Measurements from ENCODE around the gene CDC26. TPM values are rescaled to one million over a fixed set of nuclear protein-coding genes. Genes with fewer than 3 reads are reported as not detected.

Gene CDC26
- 10 to 100 TPM; 51.1 to 56.5 TPM for total RNA-seq
- polyA plus RNA-seq, result 171 TPM

- peaks cover 27 to 40% (median 37%) of the 10 kb centered on the region in 3 donors for H3K4me1 Mint-ChIP-seq
- POLR2A ChIA-PET, result interaction anchor here (0.5 to 1.7 kb wide), 5 partner anchors 22 to 1655 kb away, joined by 3 to 15 read pairs (median 5); partner anchors contain the start of genes C9orf43, FKBP15, POLE3 and SLC31A1
- H3K27me3 Mint-ChIP-seq, result no peaks in the 10 kb centered on the region
- Histone ChIP-seq H3K9me3 (ENCODE audit: low read length) (no peaks in the 10 kb centered on the region), H3K27ac (ENCODE audit: low read depth, low read length) (peak within 1 kb of the TSS; percentile 95), H3K4me3 (ENCODE audit: low read length) (peak within 1 kb of the TSS; percentile 92), H3K27me3 (ENCODE audit: insufficient read depth, low read length, poor library complexity, severe bottlenecking) (no peaks in the 10 kb centered on the region), H3K36me3 (ENCODE audit: insufficient read depth, low read length) (peaks cover 46% of the 10 kb centered on the region), H3K4me1 (ENCODE audit: insufficient read depth, low read length) (peaks cover 23% of the 10 kb centered on the region)
- H3K27ac Mint-ChIP-seq, result no peak within 1 kb of the TSS
- peak; percentile 93 to 97 (median 93) for DNase-seq
- peaks cover 7 to 58% (median 18%) of the 10 kb centered on the region in 3 donors for H3K36me3 Mint-ChIP-seq
- no peak within 1 kb of the TSS for H3K4me3 Mint-ChIP-seq
- no peaks in the 10 kb centered on the region for H3K9me3 Mint-ChIP-seq
- CTCF ChIA-PET, result interaction anchor here (0.6 to 5.1 kb wide), 24 partner anchors 9 to 381 kb away, joined by 3 to 67 read pairs (median 4); partner anchors contain the start of genes ALAD, C9orf43, FKBP15 and HDHD3
These were observed at the start of gene CDC26, which contains the start of gene PRPF4 for GRCh38 chr9:113275157-113276131. Gene CDC26 (minus strand): TSS chr9:113275572. CDS start chr9:113272507, 3,065 bp downstream. Gene PRPF4 (plus strand): TSS chr9:113275658. CDS start chr9:113275744, 86 bp downstream.

GRCh38 chr9:113322671-113323070, 47.3 kb upstream of the CDC26 start:
- H3K9me3 ChIP-seq (ENCODE audit: low read length), result no peaks in the 10 kb centered on the region
- H3K27ac ChIP-seq (ENCODE audit: low read depth, low read length), result no peak overlapping the region
- ChIA-PET CTCF (no interaction called here), POLR2A (no interaction called here)
- DNase-seq, result no peak
- H3K4me1 ChIP-seq (ENCODE audit: insufficient read depth, low read length), result no peaks in the 10 kb centered on the region
- Mint-ChIP-seq H3K4me1 (no peaks in the 10 kb centered on the region), H3K36me3 (no peaks in the 10 kb centered on the region), H3K27ac (no peak overlapping the region), H3K9me3 (no peaks in the 10 kb centered on the region), H3K4me3 (no peak overlapping the region), H3K27me3 (peaks cover 2 to 3% of the 10 kb centered on the region in 2 donors)
- no peak overlapping the region for H3K4me3 ChIP-seq (ENCODE audit: low read length)
- H3K36me3 ChIP-seq (ENCODE audit: insufficient read depth, low read length), result no peaks in the 10 kb centered on the region
- H3K27me3 ChIP-seq (ENCODE audit: insufficient read depth, low read length, poor library complexity, severe bottlenecking), result no peaks in the 10 kb centered on the region

GRCh38 chr9:113320051-113320450, 44.7 kb upstream of the CDC26 start:
- Histone ChIP-seq H3K4me3 (ENCODE audit: low read length) (no peak overlapping the region), H3K36me3 (ENCODE audit: insufficient read depth, low read length) (no peaks in the 10 kb centered on the region), H3K27me3 (ENCODE audit: insufficient read depth, low read length, poor library complexity, severe bottlenecking) (no peaks in the 10 kb centered on the region), H3K4me1 (ENCODE audit: insufficient read depth, low read length) (no peaks in the 10 kb centered on the region), H3K9me3 (ENCODE audit: low read length) (no peaks in the 10 kb centered on the region), H3K27ac (ENCODE audit: low read depth, low read length) (no peak overlapping the region)
- no peak overlapping the region for H3K27ac Mint-ChIP-seq
- H3K4me1 Mint-ChIP-seq, result no peaks in the 10 kb centered on the region
- no peaks in the 10 kb centered on the region for H3K36me3 Mint-ChIP-seq
- H3K4me3 Mint-ChIP-seq, result no peak overlapping the region
- POLR2A ChIA-PET, result interaction anchor here (1.1 kb wide), 1 partner anchor 9 kb away, joined by 3 read pairs; no protein-coding TSS in a partner anchor
- CTCF ChIA-PET, result no interaction called here
- DNase-seq, result no peak
- H3K27me3 Mint-ChIP-seq, result peaks cover 2 to 11% of the 10 kb centered on the region in 2 donors
- H3K9me3 Mint-ChIP-seq, result no peaks in the 10 kb centered on the region

- Mint-ChIP-seq H3K9me3 (no peaks in the 10 kb centered on the region), H3K4me1 (no peaks in the 10 kb centered on the region), H3K27ac (peak overlapping the region in 1 of 8 donors; percentile 5), H3K4me3 (no peak overlapping the region), H3K27me3 (peaks cover 2 to 11% of the 10 kb centered on the region in 2 donors), H3K36me3 (no peaks in the 10 kb centered on the region)
- Histone ChIP-seq H3K4me3 (ENCODE audit: low read length) (no peak overlapping the region), H3K9me3 (ENCODE audit: low read length) (no peaks in the 10 kb centered on the region), H3K4me1 (ENCODE audit: insufficient read depth, low read length) (no peaks in the 10 kb centered on the region), H3K36me3 (ENCODE audit: insufficient read depth, low read length) (no peaks in the 10 kb centered on the region), H3K27ac (ENCODE audit: low read depth, low read length) (no peak overlapping the region), H3K27me3 (ENCODE audit: insufficient read depth, low read length, poor library complexity, severe bottlenecking) (no peaks in the 10 kb centered on the region)
- CTCF ChIA-PET, result interaction anchor here (1.3 to 1.6 kb wide), 2 partner anchors 8 to 9 kb away, joined by 3 read pairs; no protein-coding TSS in a partner anchor
- POLR2A ChIA-PET, result interaction anchor here (0.6 to 1.1 kb wide), 2 partner anchors 10 to 336 kb away, joined by 3 read pairs; no protein-coding TSS in a partner anchor
- no peak for DNase-seq
These were observed 43.7 kb upstream of the CDC26 start for GRCh38 chr9:113319054-113319453.

- H3K27me3 Mint-ChIP-seq, result peaks cover 4 to 11% of the 10 kb centered on the region in 2 donors
- DNase-seq, result no peak
- no peaks in the 10 kb centered on the region for H3K4me1 Mint-ChIP-seq
- H3K27ac Mint-ChIP-seq, result no peak overlapping the region
- no peaks in the 10 kb centered on the region for H3K36me3 ChIP-seq (ENCODE audit: insufficient read depth, low read length)
- POLR2A ChIA-PET, result no interaction called here
- H3K4me1 ChIP-seq (ENCODE audit: insufficient read depth, low read length), result no peaks in the 10 kb centered on the region
- no peak overlapping the region for H3K27ac ChIP-seq (ENCODE audit: low read depth, low read length)
- CTCF ChIA-PET, result interaction anchor here (1.6 kb wide), 1 partner anchor 9 kb away, joined by 3 read pairs; no protein-coding TSS in a partner anchor
- H3K9me3 ChIP-seq (ENCODE audit: low read length), result no peaks in the 10 kb centered on the region
- no peak overlapping the region for H3K4me3 ChIP-seq (ENCODE audit: low read length)
- H3K27me3 ChIP-seq (ENCODE audit: insufficient read depth, low read length, poor library complexity, severe bottlenecking), result no peaks in the 10 kb centered on the region
- no peak overlapping the region for H3K4me3 Mint-ChIP-seq
- H3K36me3 Mint-ChIP-seq, result no peaks in the 10 kb centered on the region
- no peaks in the 10 kb centered on the region for H3K9me3 Mint-ChIP-seq
These were observed 42.4 kb upstream of the CDC26 start for GRCh38 chr9:113317777-113318176.

GRCh38 chr9:113316030-113316429, 40.7 kb upstream of the CDC26 start:
- Mint-ChIP-seq H3K27ac (no peak overlapping the region), H3K4me1 (no peaks in the 10 kb centered on the region), H3K9me3 (no peaks in the 10 kb centered on the region), H3K36me3 (no peaks in the 10 kb centered on the region), H3K4me3 (no peak overlapping the region), H3K27me3 (peaks cover 4 to 11% of the 10 kb centered on the region in 2 donors)
- Histone ChIP-seq H3K4me1 (ENCODE audit: insufficient read depth, low read length) (no peaks in the 10 kb centered on the region), H3K9me3 (ENCODE audit: low read length) (no peaks in the 10 kb centered on the region), H3K27me3 (ENCODE audit: insufficient read depth, low read length, poor library complexity, severe bottlenecking) (no peaks in the 10 kb centered on the region), H3K27ac (ENCODE audit: low read depth, low read length) (no peak overlapping the region), H3K36me3 (ENCODE audit: insufficient read depth, low read length) (no peaks in the 10 kb centered on the region), H3K4me3 (ENCODE audit: low read length) (no peak overlapping the region)
- DNase-seq, result no peak
- POLR2A ChIA-PET, result no interaction called here
- CTCF ChIA-PET, result no interaction called here

- Histone ChIP-seq H3K27ac (ENCODE audit: low read depth, low read length) (no peak overlapping the region), H3K36me3 (ENCODE audit: insufficient read depth, low read length) (no peaks in the 10 kb centered on the region), H3K9me3 (ENCODE audit: low read length) (no peaks in the 10 kb centered on the region), H3K27me3 (ENCODE audit: insufficient read depth, low read length, poor library complexity, severe bottlenecking) (no peaks in the 10 kb centered on the region), H3K4me1 (ENCODE audit: insufficient read depth, low read length) (no peaks in the 10 kb centered on the region), H3K4me3 (ENCODE audit: low read length) (no peak overlapping the region)
- POLR2A ChIA-PET, result no interaction called here
- no peaks in the 10 kb centered on the region for H3K9me3 Mint-ChIP-seq
- no peaks in the 10 kb centered on the region for H3K4me1 Mint-ChIP-seq
- no peak for DNase-seq
- CTCF ChIA-PET, result no interaction called here
- H3K36me3 Mint-ChIP-seq, result no peaks in the 10 kb centered on the region
- H3K4me3 Mint-ChIP-seq, result no peak overlapping the region
- H3K27me3 Mint-ChIP-seq, result peaks cover 4 to 11% of the 10 kb centered on the region in 2 donors
- no peak overlapping the region for H3K27ac Mint-ChIP-seq
These were observed 39.9 kb upstream of the CDC26 start for GRCh38 chr9:113315231-113315630.

GRCh38 chr9:113313261-113313660, 37.9 kb upstream of the CDC26 start:
- Histone ChIP-seq H3K4me3 (ENCODE audit: low read length) (no peak overlapping the region), H3K27ac (ENCODE audit: low read depth, low read length) (no peak overlapping the region), H3K9me3 (ENCODE audit: low read length) (no peaks in the 10 kb centered on the region), H3K27me3 (ENCODE audit: insufficient read depth, low read length, poor library complexity, severe bottlenecking) (no peaks in the 10 kb centered on the region), H3K36me3 (ENCODE audit: insufficient read depth, low read length) (no peaks in the 10 kb centered on the region), H3K4me1 (ENCODE audit: insufficient read depth, low read length) (no peaks in the 10 kb centered on the region)
- ChIA-PET CTCF (no interaction called here), POLR2A (no interaction called here)
- no peak overlapping the region for H3K27ac Mint-ChIP-seq
- no peak for DNase-seq
- no peak overlapping the region for H3K4me3 Mint-ChIP-seq
- H3K4me1 Mint-ChIP-seq, result no peaks in the 10 kb centered on the region
- H3K27me3 Mint-ChIP-seq, result peaks cover 1 to 9% of the 10 kb centered on the region in 2 donors
- H3K9me3 Mint-ChIP-seq, result no peaks in the 10 kb centered on the region
- no peaks in the 10 kb centered on the region for H3K36me3 Mint-ChIP-seq

All from CD8-positive, alpha-beta memory T cell (primary cell).